ENCODE measurements around the gene TMEM244.
"Not testable (repeated sequence)": the region's sequence is repeated elsewhere in the genome, so short reads cannot be mapped to it uniquely, and the experiment has no call there.

TMEM244 gene

GRCh38 chr6:129807141-129807540, 54.0 kb downstream of the TMEM244 start:
- DNase-seq, result not testable (repeated sequence)

GRCh38 chr6:129802920-129803319, 58.2 kb downstream of the TMEM244 start:
- DNase-seq, result not testable (repeated sequence)

GRCh38 chr6:129801909-129802308, 59.2 kb downstream of the TMEM244 start:
- no peak for DNase-seq

- DNase-seq, result no peak
These were observed 65.9 kb downstream of the TMEM244 start for GRCh38 chr6:129795261-129795660.

- DNase-seq, result no peak
These were observed 67.7 kb downstream of the TMEM244 start for GRCh38 chr6:129793447-129793846.

- DNase-seq, result no peak
These were observed 69.1 kb downstream of the TMEM244 start for GRCh38 chr6:129792049-129792448.

- DNase-seq, result no peak
These were observed 70.3 kb downstream of the TMEM244 start for GRCh38 chr6:129790785-129791184.

GRCh38 chr6:129789974-129790373, 71.1 kb downstream of the TMEM244 start:
- no peak for DNase-seq

- no peak for DNase-seq
These were observed 73.3 kb downstream of the TMEM244 start for GRCh38 chr6:129787816-129788215.

GRCh38 chr6:129786548-129786947, 74.6 kb downstream of the TMEM244 start:
- DNase-seq, result no peak

- no peak for DNase-seq
These were observed 75.4 kb downstream of the TMEM244 start for GRCh38 chr6:129785756-129786135.

GRCh38 chr6:129785047-129785755, 75.9 kb downstream of the TMEM244 start:
- no peak for DNase-seq
